22Rv1 (cell line): ENCODE data around the gene ETV3L.

ENCODE experiments used
- ZFX ChIP-seq: fragments of 450-650 bp; IDR thresholded peaks from 2 replicates; pipeline ENCODE4 v1.6.1; 2017; ENCODE audit warnings: antibody characterized with exemption, borderline replicate concordance
- TF ChIP-seq, protein P1 (sequence below): fragments of 450-650 bp; IDR thresholded peaks from 2 replicates; pipeline ENCODE4 v1.5.1; 2017; ENCODE audit warnings: mild to moderate bottlenecking

GRCh38 chr1:157091668-157092273, 7.8 kb downstream of the ETV3L start:
- TF ChIP-seq, protein P1, sequence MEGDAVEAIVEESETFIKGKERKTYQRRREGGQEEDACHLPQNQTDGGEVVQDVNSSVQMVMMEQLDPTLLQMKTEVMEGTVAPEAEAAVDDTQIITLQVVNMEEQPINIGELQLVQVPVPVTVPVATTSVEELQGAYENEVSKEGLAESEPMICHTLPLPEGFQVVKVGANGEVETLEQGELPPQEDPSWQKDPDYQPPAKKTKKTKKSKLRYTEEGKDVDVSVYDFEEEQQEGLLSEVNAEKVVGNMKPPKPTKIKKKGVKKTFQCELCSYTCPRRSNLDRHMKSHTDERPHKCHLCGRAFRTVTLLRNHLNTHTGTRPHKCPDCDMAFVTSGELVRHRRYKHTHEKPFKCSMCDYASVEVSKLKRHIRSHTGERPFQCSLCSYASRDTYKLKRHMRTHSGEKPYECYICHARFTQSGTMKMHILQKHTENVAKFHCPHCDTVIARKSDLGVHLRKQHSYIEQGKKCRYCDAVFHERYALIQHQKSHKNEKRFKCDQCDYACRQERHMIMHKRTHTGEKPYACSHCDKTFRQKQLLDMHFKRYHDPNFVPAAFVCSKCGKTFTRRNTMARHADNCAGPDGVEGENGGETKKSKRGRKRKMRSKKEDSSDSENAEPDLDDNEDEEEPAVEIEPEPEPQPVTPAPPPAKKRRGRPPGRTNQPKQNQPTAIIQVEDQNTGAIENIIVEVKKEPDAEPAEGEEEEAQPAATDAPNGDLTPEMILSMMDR, result no peak
- no peak for TF ChIP-seq ZFX
